GM23338 (cell line): ENCODE data around the gene KRAS. TPM values are rescaled to one million over a fixed set of nuclear protein-coding genes. Genes with fewer than 3 reads are reported as not detected.

Experiments
- ATAC-seq: fragments of 200-7000 bp; cut with Tn5 transposase; 3 replicates; pipeline ENCODE4 v1.9.1; 2020
- DNase-seq: peaks from one replicate; pipeline ENCODE4 v3.0.0-alpha.2; 2015; ENCODE audit warnings: low spot score
- H2AFZ ChIP-seq: fragments of 200-600 bp; sonication (generic); 2 replicates; pipeline ENCODE4 v1.8.0; 2016; ENCODE audit warnings: antibody characterized with exemption, mild to moderate bottlenecking, moderate library complexity
- H3F3A ChIP-seq: fragments of 200-600 bp; sonication (generic); replicated peaks from 2 replicates; pipeline ENCODE4 v1.8.0; 2017; ENCODE audit warnings: antibody characterized with exemption, mixed run types, low read depth
- H3K27ac ChIP-seq: fragments of 200-600 bp; sonication (generic); 2 replicates; pipeline ENCODE4 v1.6.1; 2016; ENCODE audit warnings: low read depth
- H3K27me3 ChIP-seq: fragments of 200-600 bp; sonication (generic); 2 replicates; pipeline ENCODE4 v1.8.0; 2016; ENCODE audit warnings: mild to moderate bottlenecking, mixed run types, moderate library complexity; ENCODE audit not compliant: insufficient read depth
- H3K36me3 ChIP-seq: fragments of 200-600 bp; sonication (generic); 2 replicates; pipeline ENCODE4 v1.8.0; 2016; ENCODE audit warnings: mild to moderate bottlenecking; ENCODE audit not compliant: insufficient read depth
- H3K4me1 ChIP-seq: fragments of 200-600 bp; sonication (generic); 2 replicates; pipeline ENCODE4 v1.8.0; 2016; ENCODE audit warnings: mild to moderate bottlenecking, moderate library complexity; ENCODE audit not compliant: insufficient read depth
- H3K4me2 ChIP-seq: fragments of 200-600 bp; sonication (generic); 2 replicates; pipeline ENCODE4 v1.7.1; 2017; ENCODE audit warnings: mixed run types
- H3K4me3 ChIP-seq: fragments of 200-600 bp; sonication (generic); 2 replicates; pipeline ENCODE4 v1.6.1; 2016; ENCODE audit warnings: mixed run types
- H3K79me2 ChIP-seq: fragments of 200-600 bp; sonication (generic); replicated peaks from 2 replicates; pipeline ENCODE4 v1.8.0; 2017; ENCODE audit warnings: mild to moderate bottlenecking; ENCODE audit not compliant: insufficient read depth
- H3K9me2 ChIP-seq: fragments of 200-600 bp; sonication (generic); 2 replicates; pipeline ENCODE4 v1.8.0; 2017; ENCODE audit not compliant: insufficient read depth
- H4K20me1 ChIP-seq: fragments of 200-600 bp; sonication (generic); replicated peaks from 2 replicates; pipeline ENCODE4 v1.8.0; 2017; ENCODE audit warnings: mild to moderate bottlenecking; ENCODE audit not compliant: insufficient read depth
- H3K27ac Mint-ChIP-seq: 2 replicates; pipeline ENCODE4 v1.8.0; 2020; ENCODE audit warnings: inconsistent platforms, mild to moderate bottlenecking, moderate library complexity, mixed read lengths
- H3K27me3 Mint-ChIP-seq: 3 replicates; pipeline ENCODE4 v1.8.0; 2022; ENCODE audit warnings: low read depth, mild to moderate bottlenecking, moderate library complexity, mixed read lengths, inconsistent platforms; ENCODE audit not compliant: insufficient read depth, poor library complexity
- H3K36me3 Mint-ChIP-seq: 3 replicates; pipeline ENCODE4 v1.8.0; 2021; ENCODE audit warnings: low read depth, mild to moderate bottlenecking, inconsistent platforms, moderate library complexity, mixed read lengths
- H3K4me1 Mint-ChIP-seq: 3 replicates; pipeline ENCODE4 v1.8.0; 2020; ENCODE audit warnings: mild to moderate bottlenecking, inconsistent platforms, mixed read lengths
- H3K4me3 Mint-ChIP-seq: 3 replicates; pipeline ENCODE4 v1.8.0; 2021; ENCODE audit warnings: moderate library complexity, mild to moderate bottlenecking, inconsistent platforms, mixed read lengths
- H3K9me3 Mint-ChIP-seq: 3 replicates; pipeline ENCODE4 v1.8.0; 2020; ENCODE audit warnings: moderate library complexity, mild to moderate bottlenecking, inconsistent platforms, mixed read lengths
- CREB1 ChIP-seq: fragments of 250-450 bp; sonication (Bioruptor Pico); IDR thresholded peaks from 2 replicates; pipeline ENCODE4 v1.5.0; 2020; ENCODE audit warnings: low read depth, mild to moderate bottlenecking, moderate library complexity
- NANOG ChIP-seq: IDR thresholded peaks from 2 replicates; pipeline ENCODE4 v1.6.1; 2016; ENCODE audit warnings: antibody characterized with exemption, borderline replicate concordance
- STAT1 ChIP-seq: IDR thresholded peaks from one replicate; pipeline ENCODE4 v1.6.1; 2016; ENCODE audit warnings: antibody characterized with exemption; ENCODE audit not compliant: unreplicated experiment
- ZNF114 ChIP-seq: fragments of 250-450 bp; sonication (Bioruptor Pico); IDR thresholded peaks from 2 replicates; pipeline ENCODE4 v1.5.0; 2020; ENCODE audit warnings: mild to moderate bottlenecking, moderate library complexity
- ZNF462 ChIP-seq: fragments of 250-450 bp; sonication (Bioruptor Pico); IDR thresholded peaks from 2 replicates; pipeline ENCODE4 v1.5.0; 2020; ENCODE audit warnings: mild to moderate bottlenecking, moderate library complexity
- polyA plus RNA-seq: library from polyadenylated mRNA; unstranded; fragments of >200 nt; fragmentation: Nextera tagmentation; extraction: Ambion mirVana; gene quantifications from 2 replicates; pipeline ENCODE4 v1.2.1, GENCODE V29; 2016
- total RNA-seq: library from RNA; depleted of rRNA; stranded (reverse); fragments of >200 nt; shearing (Covaris generic); gene quantifications from 2 replicates; pipeline ENCODE4 v1.2.3, GENCODE V29; 2014
- TF ChIP-seq, protein P1 (sequence below), 2 experiments: fragments of 200-600 bp in 1 of 2; sonication (generic) in 1 of 2; conservative IDR thresholded peaks; 2 replicates each; pipeline versions ENCODE4 v1.5.1 to v1.6.1; 2016 to 2017; ENCODE audit warnings: antibody characterized with exemption in 2 of 2, low read depth in 2 of 2, mild to moderate bottlenecking in 2 of 2, moderate library complexity in 1 of 2
- TF ChIP-seq, protein P2 (sequence below): IDR thresholded peaks from one replicate; pipeline ENCODE4 v1.6.1; 2018; ENCODE audit warnings: antibody characterized with exemption; ENCODE audit not compliant: unreplicated experiment
- TF ChIP-seq, protein P3 (sequence below): IDR thresholded peaks from 2 replicates; pipeline ENCODE4 v1.6.1; 2016; ENCODE audit warnings: antibody characterized with exemption

Gene KRAS
- total and polyA plus RNA-seq, 2 experiments from 2014 or later, result 54.7 to 131 TPM

- Mint-ChIP-seq H3K9me3 (no peaks in the 10 kb centered on the region), H3K27ac (no peak overlapping the region), H3K27me3 (peaks cover 4% of the 10 kb centered on the region), H3K4me3 (no peak overlapping the region), H3K4me1 (peaks cover 38% of the 10 kb centered on the region), H3K36me3 (no peaks in the 10 kb centered on the region)
- Histone ChIP-seq H3K4me1 (peaks cover 22% of the 10 kb centered on the region), H3K9me2 (no peaks in the 10 kb centered on the region), H3F3A (no peaks in the 10 kb centered on the region), H3K27me3 (peaks cover 13% of the 10 kb centered on the region; the same call in 1 of the 2 replicates), H3K27ac (no peak overlapping the region), H4K20me1 (peaks cover 11% of the 10 kb centered on the region), H3K4me3 (no peak overlapping the region), H3K4me2 (no peak overlapping the region), H2AFZ (no peak overlapping the region), H3K79me2 (peaks cover 17% of the 10 kb centered on the region), H3K36me3 (no peaks in the 10 kb centered on the region)
- TF ChIP-seq NANOG, result no peak
- ATAC-seq (no peak), DNase-seq (no peak)
Observed at GRCh38 chr12:25253371-25254068, 2.8 kb upstream of the KRAS start.

GRCh38 chr12:25252946-25253345, 2.2 kb upstream of the KRAS start:
- Histone ChIP-seq H3K4me2 (no peak overlapping the region), H3K4me1 (peaks cover 22% of the 10 kb centered on the region), H3K27me3 (peaks cover 13% of the 10 kb centered on the region; the same call in 1 of the 2 replicates), H3K27ac (no peak overlapping the region), H3F3A (no peaks in the 10 kb centered on the region), H3K79me2 (peaks cover 23% of the 10 kb centered on the region), H3K36me3 (no peaks in the 10 kb centered on the region), H3K9me2 (no peaks in the 10 kb centered on the region), H2AFZ (no peak overlapping the region), H4K20me1 (peaks cover 17% of the 10 kb centered on the region), H3K4me3 (no peak overlapping the region)
- H3K27me3 Mint-ChIP-seq, result peaks cover 4% of the 10 kb centered on the region
- no peaks in the 10 kb centered on the region; the same call in 2 of the 3 replicates for H3K36me3 Mint-ChIP-seq
- ATAC-seq, result no peak
- DNase-seq, result no peak
- no peak overlapping the region for H3K27ac Mint-ChIP-seq
- no peaks in the 10 kb centered on the region for H3K9me3 Mint-ChIP-seq
- H3K4me3 Mint-ChIP-seq, result no peak overlapping the region
- H3K4me1 Mint-ChIP-seq, result peaks cover 39% of the 10 kb centered on the region
- TF ChIP-seq, protein P1, sequence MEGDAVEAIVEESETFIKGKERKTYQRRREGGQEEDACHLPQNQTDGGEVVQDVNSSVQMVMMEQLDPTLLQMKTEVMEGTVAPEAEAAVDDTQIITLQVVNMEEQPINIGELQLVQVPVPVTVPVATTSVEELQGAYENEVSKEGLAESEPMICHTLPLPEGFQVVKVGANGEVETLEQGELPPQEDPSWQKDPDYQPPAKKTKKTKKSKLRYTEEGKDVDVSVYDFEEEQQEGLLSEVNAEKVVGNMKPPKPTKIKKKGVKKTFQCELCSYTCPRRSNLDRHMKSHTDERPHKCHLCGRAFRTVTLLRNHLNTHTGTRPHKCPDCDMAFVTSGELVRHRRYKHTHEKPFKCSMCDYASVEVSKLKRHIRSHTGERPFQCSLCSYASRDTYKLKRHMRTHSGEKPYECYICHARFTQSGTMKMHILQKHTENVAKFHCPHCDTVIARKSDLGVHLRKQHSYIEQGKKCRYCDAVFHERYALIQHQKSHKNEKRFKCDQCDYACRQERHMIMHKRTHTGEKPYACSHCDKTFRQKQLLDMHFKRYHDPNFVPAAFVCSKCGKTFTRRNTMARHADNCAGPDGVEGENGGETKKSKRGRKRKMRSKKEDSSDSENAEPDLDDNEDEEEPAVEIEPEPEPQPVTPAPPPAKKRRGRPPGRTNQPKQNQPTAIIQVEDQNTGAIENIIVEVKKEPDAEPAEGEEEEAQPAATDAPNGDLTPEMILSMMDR (conservative IDR thresholded peaks at IDR 0.05; ENCODE audit: low read depth in 2 of 2), result no peak
- TF ChIP-seq, protein P2, sequence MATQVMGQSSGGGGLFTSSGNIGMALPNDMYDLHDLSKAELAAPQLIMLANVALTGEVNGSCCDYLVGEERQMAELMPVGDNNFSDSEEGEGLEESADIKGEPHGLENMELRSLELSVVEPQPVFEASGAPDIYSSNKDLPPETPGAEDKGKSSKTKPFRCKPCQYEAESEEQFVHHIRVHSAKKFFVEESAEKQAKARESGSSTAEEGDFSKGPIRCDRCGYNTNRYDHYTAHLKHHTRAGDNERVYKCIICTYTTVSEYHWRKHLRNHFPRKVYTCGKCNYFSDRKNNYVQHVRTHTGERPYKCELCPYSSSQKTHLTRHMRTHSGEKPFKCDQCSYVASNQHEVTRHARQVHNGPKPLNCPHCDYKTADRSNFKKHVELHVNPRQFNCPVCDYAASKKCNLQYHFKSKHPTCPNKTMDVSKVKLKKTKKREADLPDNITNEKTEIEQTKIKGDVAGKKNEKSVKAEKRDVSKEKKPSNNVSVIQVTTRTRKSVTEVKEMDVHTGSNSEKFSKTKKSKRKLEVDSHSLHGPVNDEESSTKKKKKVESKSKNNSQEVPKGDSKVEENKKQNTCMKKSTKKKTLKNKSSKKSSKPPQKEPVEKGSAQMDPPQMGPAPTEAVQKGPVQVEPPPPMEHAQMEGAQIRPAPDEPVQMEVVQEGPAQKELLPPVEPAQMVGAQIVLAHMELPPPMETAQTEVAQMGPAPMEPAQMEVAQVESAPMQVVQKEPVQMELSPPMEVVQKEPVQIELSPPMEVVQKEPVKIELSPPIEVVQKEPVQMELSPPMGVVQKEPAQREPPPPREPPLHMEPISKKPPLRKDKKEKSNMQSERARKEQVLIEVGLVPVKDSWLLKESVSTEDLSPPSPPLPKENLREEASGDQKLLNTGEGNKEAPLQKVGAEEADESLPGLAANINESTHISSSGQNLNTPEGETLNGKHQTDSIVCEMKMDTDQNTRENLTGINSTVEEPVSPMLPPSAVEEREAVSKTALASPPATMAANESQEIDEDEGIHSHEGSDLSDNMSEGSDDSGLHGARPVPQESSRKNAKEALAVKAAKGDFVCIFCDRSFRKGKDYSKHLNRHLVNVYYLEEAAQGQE, result no peak
- TF ChIP-seq CREB1, result no peak
- TF ChIP-seq ZNF114 (CRISPR knock-in tag), result no peak
- no peak for TF ChIP-seq STAT1
- TF ChIP-seq, protein P3, sequence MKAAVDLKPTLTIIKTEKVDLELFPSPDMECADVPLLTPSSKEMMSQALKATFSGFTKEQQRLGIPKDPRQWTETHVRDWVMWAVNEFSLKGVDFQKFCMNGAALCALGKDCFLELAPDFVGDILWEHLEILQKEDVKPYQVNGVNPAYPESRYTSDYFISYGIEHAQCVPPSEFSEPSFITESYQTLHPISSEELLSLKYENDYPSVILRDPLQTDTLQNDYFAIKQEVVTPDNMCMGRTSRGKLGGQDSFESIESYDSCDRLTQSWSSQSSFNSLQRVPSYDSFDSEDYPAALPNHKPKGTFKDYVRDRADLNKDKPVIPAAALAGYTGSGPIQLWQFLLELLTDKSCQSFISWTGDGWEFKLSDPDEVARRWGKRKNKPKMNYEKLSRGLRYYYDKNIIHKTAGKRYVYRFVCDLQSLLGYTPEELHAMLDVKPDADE, result no peak
- TF ChIP-seq ZNF462 (CRISPR knock-in tag), result no peak
